H1 (cell line): ENCODE results near the gene SEC24A. TPM values are rescaled to one million over a fixed set of nuclear protein-coding genes. Genes with fewer than 3 reads are reported as not detected.

Experiments used
- GTF2F1 ChIP-seq: IDR thresholded peaks from 2 replicates; pipeline ENCODE4 v1.6.1; 2012; ENCODE audit warnings: low read depth, low read length, improper control_type of control experiment, borderline replicate concordance
- JUND ChIP-seq: IDR thresholded peaks from 2 replicates; pipeline ENCODE4 v1.6.1; 2011; ENCODE audit warnings: mild to moderate bottlenecking, improper control_type of control experiment, low read length
- KDM4A ChIP-seq: IDR thresholded peaks from one replicate; pipeline ENCODE4 v1.7.1; 2012; ENCODE audit warnings: low read depth, mild to moderate bottlenecking, moderate library complexity, low read length, inconsistent platforms; ENCODE audit not compliant: severe bottlenecking
- MAFK ChIP-seq: IDR thresholded peaks from 2 replicates; pipeline ENCODE4 v1.6.1; 2012; ENCODE audit warnings: low read depth, mild to moderate bottlenecking, improper control_type of control experiment, low read length
- polyA plus RNA-seq, 7 experiments: library from polyadenylated mRNA; depleted of rRNA in 3 of 7; stranded (reverse) in 5 of 7; unstranded in 2 of 7; fragments of >200 nt in 5 of 7; fragments of 200-250 nt in 2 of 7; gene quantifications; 1 replicate in 5 of 7; 2 replicates in 1 of 7; 4 replicates in 1 of 7; pipeline versions ENCODE4 v1.2.1 to v1.2.3, GENCODE V29; 2011 to 2013; ENCODE audit warnings: missing spikeins in 2 of 7, mixed read lengths in 2 of 7
- total RNA-seq: library from RNA; stranded (reverse); fragmentation: NEBNext Ultra II Directional; extraction: Animal tissue kit (Norgen Biotek cat#: 25700); gene quantifications from 2 replicates; pipeline ENCODE4 v1.2.1, GENCODE V29; 2021
- TF ChIP-seq, protein P1 (sequence below): IDR thresholded peaks from 2 replicates; pipeline ENCODE4 v1.6.1; 2012; ENCODE audit warnings: low read length, inconsistent platforms

SEC24A gene
- total and polyA plus RNA-seq, 2 of the 8 experiments (the other 6 are each of a cell fraction or from before 2014, with no cell fraction given) = 18.8 to 33.7 TPM

DNA sequence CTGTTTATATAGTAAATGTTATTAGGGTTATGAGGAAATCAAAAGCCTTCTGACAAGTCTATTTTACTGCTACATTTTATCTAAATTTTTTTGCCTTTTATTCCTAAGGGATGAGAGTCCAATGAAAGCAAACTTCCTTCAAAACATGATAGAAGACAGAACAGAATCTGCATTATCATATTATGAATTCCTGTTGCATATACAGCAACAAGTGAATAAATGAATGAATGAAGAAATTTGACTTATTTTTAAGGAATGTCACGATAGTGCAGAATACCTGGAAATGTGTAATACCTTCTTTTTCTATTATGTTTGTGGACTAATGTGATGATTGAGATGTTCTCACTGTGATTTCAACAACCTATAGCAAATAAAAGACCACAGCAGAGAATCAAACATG lies 76.3 kb downstream of the SEC24A start (continued):
- no peak for TF ChIP-seq JUND
- TF ChIP-seq GTF2F1 = no peak
- TF ChIP-seq, protein P1, sequence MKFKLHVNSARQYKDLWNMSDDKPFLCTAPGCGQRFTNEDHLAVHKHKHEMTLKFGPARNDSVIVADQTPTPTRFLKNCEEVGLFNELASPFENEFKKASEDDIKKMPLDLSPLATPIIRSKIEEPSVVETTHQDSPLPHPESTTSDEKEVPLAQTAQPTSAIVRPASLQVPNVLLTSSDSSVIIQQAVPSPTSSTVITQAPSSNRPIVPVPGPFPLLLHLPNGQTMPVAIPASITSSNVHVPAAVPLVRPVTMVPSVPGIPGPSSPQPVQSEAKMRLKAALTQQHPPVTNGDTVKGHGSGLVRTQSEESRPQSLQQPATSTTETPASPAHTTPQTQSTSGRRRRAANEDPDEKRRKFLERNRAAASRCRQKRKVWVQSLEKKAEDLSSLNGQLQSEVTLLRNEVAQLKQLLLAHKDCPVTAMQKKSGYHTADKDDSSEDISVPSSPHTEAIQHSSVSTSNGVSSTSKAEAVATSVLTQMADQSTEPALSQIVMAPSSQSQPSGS = no peak
- no peak for TF ChIP-seq KDM4A
- no peak for TF ChIP-seq MAFK
